PFSK-1 (cell line): ENCODE data around the gene IVD.

Experiments
- POLR2AphosphoS5 ChIP-seq: IDR thresholded peaks from 2 replicates; pipeline ENCODE4 v1.6.1; 2012; ENCODE audit warnings: low read depth, mild to moderate bottlenecking, control low read depth, low read length, moderate library complexity
- SIN3A ChIP-seq: IDR thresholded peaks from 2 replicates; pipeline ENCODE4 v1.6.1; 2012; ENCODE audit warnings: mild to moderate bottlenecking, low read length, moderate library complexity, borderline replicate concordance; ENCODE audit not compliant: insufficient read depth
- TAF1 ChIP-seq: IDR thresholded peaks from 2 replicates; pipeline ENCODE4 v1.6.1; 2012; ENCODE audit warnings: low read length, control low read depth, borderline replicate concordance; ENCODE audit not compliant: insufficient read depth
- TF ChIP-seq, protein P1 (sequence below), 2 experiments: IDR thresholded peaks; 2 replicates each; pipeline versions ENCODE4 v1.6.1 to v1.8.0; 2011 to 2012; ENCODE audit warnings: low read depth in 2 of 2, low read length in 2 of 2, control low read depth in 1 of 2, inconsistent platforms in 1 of 2, mild to moderate bottlenecking in 1 of 2, moderate library complexity in 1 of 2; ENCODE audit not compliant: insufficient read depth in 1 of 2

DNA sequence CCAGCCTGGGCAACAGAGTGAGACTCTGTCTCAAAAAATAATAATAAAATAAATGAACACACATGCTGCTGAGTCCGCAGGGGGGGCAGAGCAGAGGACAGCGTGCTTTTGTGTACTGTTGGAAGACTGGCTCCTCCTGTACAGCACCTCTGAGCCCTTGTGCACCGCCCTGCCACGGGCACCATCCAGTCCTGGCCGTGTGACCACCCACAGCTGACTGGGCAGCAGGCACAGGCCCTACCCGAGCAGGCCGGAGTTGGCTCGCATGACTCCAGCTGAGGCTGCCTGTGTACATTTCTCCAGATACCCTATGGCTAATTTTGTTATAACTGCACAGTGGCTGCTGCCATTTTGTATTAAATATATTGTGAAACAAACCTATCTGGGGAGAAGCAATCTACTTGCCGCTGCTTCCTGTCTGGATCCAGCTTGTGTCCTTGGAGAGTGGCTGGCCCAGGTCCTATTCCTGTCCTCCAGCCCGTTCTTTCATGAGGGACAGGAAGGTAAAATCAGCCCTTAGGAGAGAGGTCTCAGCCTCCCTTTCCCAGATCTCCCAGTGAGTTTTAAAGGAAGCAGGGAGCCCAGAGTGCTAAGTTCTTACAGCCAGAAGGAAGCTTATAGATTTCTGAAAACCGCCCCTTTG lies 14.6 kb downstream of the IVD start:
- no peak for TF ChIP-seq TAF1
- TF ChIP-seq POLR2AphosphoS5 = peak; percentile 30; the same call in 1 of the 2 replicates
- TF ChIP-seq, protein P1, sequence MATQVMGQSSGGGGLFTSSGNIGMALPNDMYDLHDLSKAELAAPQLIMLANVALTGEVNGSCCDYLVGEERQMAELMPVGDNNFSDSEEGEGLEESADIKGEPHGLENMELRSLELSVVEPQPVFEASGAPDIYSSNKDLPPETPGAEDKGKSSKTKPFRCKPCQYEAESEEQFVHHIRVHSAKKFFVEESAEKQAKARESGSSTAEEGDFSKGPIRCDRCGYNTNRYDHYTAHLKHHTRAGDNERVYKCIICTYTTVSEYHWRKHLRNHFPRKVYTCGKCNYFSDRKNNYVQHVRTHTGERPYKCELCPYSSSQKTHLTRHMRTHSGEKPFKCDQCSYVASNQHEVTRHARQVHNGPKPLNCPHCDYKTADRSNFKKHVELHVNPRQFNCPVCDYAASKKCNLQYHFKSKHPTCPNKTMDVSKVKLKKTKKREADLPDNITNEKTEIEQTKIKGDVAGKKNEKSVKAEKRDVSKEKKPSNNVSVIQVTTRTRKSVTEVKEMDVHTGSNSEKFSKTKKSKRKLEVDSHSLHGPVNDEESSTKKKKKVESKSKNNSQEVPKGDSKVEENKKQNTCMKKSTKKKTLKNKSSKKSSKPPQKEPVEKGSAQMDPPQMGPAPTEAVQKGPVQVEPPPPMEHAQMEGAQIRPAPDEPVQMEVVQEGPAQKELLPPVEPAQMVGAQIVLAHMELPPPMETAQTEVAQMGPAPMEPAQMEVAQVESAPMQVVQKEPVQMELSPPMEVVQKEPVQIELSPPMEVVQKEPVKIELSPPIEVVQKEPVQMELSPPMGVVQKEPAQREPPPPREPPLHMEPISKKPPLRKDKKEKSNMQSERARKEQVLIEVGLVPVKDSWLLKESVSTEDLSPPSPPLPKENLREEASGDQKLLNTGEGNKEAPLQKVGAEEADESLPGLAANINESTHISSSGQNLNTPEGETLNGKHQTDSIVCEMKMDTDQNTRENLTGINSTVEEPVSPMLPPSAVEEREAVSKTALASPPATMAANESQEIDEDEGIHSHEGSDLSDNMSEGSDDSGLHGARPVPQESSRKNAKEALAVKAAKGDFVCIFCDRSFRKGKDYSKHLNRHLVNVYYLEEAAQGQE (IDR thresholded peaks at IDR 0.05; ENCODE audit: insufficient read depth in 1 of 2, low read depth in 2 of 2, low read length in 2 of 2) = no peak
- TF ChIP-seq SIN3A = no peak
